Measurements from ENCODE around the gene SAMD8.

DNA sequence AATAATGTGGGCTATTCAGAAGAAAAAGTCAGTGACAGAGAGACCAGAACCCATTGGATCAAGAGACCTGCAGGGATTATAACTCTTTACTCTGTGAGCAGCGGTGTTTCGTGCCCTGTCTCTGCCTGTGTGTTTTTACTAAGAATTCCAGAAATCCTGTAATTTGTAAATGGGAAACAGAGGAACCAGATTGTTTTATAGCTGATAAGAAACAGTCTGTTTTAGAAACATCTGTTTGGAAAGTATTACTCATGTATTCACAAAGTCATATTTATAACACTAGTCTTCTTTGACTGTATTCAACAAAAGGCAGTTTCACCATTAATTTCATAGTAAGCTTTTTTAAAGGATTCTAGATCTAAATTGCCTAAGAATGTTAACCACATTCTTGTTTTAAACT is 69.1 kb downstream of the SAMD8 start:
- no peak for TF ChIP-seq POLR2A (IDR thresholded peaks at IDR 0.05)
- TF ChIP-seq, protein P1, sequence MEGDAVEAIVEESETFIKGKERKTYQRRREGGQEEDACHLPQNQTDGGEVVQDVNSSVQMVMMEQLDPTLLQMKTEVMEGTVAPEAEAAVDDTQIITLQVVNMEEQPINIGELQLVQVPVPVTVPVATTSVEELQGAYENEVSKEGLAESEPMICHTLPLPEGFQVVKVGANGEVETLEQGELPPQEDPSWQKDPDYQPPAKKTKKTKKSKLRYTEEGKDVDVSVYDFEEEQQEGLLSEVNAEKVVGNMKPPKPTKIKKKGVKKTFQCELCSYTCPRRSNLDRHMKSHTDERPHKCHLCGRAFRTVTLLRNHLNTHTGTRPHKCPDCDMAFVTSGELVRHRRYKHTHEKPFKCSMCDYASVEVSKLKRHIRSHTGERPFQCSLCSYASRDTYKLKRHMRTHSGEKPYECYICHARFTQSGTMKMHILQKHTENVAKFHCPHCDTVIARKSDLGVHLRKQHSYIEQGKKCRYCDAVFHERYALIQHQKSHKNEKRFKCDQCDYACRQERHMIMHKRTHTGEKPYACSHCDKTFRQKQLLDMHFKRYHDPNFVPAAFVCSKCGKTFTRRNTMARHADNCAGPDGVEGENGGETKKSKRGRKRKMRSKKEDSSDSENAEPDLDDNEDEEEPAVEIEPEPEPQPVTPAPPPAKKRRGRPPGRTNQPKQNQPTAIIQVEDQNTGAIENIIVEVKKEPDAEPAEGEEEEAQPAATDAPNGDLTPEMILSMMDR (IDR thresholded peaks at IDR 0.05), result no peak

Measured in Peyer's patch (tissue), 4 donors.